ENCODE measurements around the gene TFAP2B. TPM values are rescaled to one million over a fixed set of nuclear protein-coding genes. Genes with fewer than 3 reads are reported as not detected.

TFAP2B gene
- total RNA-seq, 1 experiment from 2014 or later: not detected

- Histone ChIP-seq H3K9me3 (ENCODE audit: control insufficient read depth, low read depth, low read length) (no peaks in the 10 kb centered on the region), H3K4me1 (ENCODE audit: insufficient read depth, low read length) (peaks cover 6% of the 10 kb centered on the region), H3K79me1 (ENCODE audit: insufficient read depth, low read depth, low read length, poor library complexity, severe bottlenecking) (no peaks in the 10 kb centered on the region)
Measured at GRCh38 chr6:50822078-50822476, 3.4 kb downstream of the TFAP2B start.

More at GRCh38 chr6:50822078-50822476, 3.4 kb downstream of the TFAP2B start:
- no peak overlapping the region for H2BK120ac ChIP-seq (ENCODE audit: low read depth, low read length, poor library complexity, severe bottlenecking)
- no peaks in the 10 kb centered on the region; a peak in 1 of 7 replicates for H3K36me3 Mint-ChIP-seq (ENCODE audit: insufficient read depth in 1 of 3, low read depth in 3 of 3)
- peaks cover 62 to 81% of the 10 kb centered on the region in 2 experiments for H3K4me1 Mint-ChIP-seq
- H3K27me3 ChIP-seq (ENCODE audit: insufficient read depth, low read length): peaks cover 92% of the 10 kb centered on the region
- H3K79me2 ChIP-seq (ENCODE audit: insufficient read depth, low read length): no peaks in the 10 kb centered on the region
- peaks cover 7% of the 10 kb centered on the region for H3K23me2 ChIP-seq (ENCODE audit: insufficient read length, low read depth, low read length, poor library complexity, severe bottlenecking)
- no peak overlapping the region for H3T11ph ChIP-seq (ENCODE audit: low read length)
- no peak overlapping the region for H3K18ac ChIP-seq (ENCODE audit: insufficient read length, low read depth, low read length)
- H3K4me3 Mint-ChIP-seq: peak overlapping the region in 1 of 2 experiments; percentile 6; a peak in 1 of 5 replicates
- H2BK20ac ChIP-seq (ENCODE audit: low read depth, low read length, poor library complexity, severe bottlenecking): no peak overlapping the region
- no peak overlapping the region for H3K27ac Mint-ChIP-seq
- H2BK12ac ChIP-seq (ENCODE audit: insufficient read length, low read depth, low read length): no peak overlapping the region
- H3K27ac ChIP-seq (ENCODE audit: insufficient read length, low read depth, low read length): no peak overlapping the region
- H2AK5ac ChIP-seq (ENCODE audit: insufficient read length, low read length): no peak overlapping the region
- no peak overlapping the region for H2BK15ac ChIP-seq (ENCODE audit: low read depth, low read length)
- H4K20me1 ChIP-seq (ENCODE audit: control insufficient read depth, insufficient read depth, insufficient read length): no peaks in the 10 kb centered on the region
- TF ChIP-seq, protein P1, sequence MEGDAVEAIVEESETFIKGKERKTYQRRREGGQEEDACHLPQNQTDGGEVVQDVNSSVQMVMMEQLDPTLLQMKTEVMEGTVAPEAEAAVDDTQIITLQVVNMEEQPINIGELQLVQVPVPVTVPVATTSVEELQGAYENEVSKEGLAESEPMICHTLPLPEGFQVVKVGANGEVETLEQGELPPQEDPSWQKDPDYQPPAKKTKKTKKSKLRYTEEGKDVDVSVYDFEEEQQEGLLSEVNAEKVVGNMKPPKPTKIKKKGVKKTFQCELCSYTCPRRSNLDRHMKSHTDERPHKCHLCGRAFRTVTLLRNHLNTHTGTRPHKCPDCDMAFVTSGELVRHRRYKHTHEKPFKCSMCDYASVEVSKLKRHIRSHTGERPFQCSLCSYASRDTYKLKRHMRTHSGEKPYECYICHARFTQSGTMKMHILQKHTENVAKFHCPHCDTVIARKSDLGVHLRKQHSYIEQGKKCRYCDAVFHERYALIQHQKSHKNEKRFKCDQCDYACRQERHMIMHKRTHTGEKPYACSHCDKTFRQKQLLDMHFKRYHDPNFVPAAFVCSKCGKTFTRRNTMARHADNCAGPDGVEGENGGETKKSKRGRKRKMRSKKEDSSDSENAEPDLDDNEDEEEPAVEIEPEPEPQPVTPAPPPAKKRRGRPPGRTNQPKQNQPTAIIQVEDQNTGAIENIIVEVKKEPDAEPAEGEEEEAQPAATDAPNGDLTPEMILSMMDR (conservative IDR thresholded peaks at IDR 0.05): no peak
- H3K9ac ChIP-seq (ENCODE audit: extremely low read depth, insufficient read length, low read length): no peak overlapping the region
- no peak overlapping the region for H4K91ac ChIP-seq (ENCODE audit: insufficient read length, low read depth, low read length)
- H3K4ac ChIP-seq (ENCODE audit: low read depth, low read length): no peak overlapping the region
- no peak overlapping the region for H3K4me2 ChIP-seq (ENCODE audit: insufficient read depth, insufficient read length, low read length)
- H3K9me3 Mint-ChIP-seq: peaks cover 0 to 14% of the 10 kb centered on the region in 2 experiments; a peak in 2 of 5 replicates
- peaks cover 100% of the 10 kb centered on the region for H3K27me3 Mint-ChIP-seq (ENCODE audit: low read depth)
- no peak overlapping the region for H3K14ac ChIP-seq (ENCODE audit: insufficient read depth, low read length)
- H2AFZ ChIP-seq (ENCODE audit: low read length): no peak overlapping the region
- DNase-seq: no peak
- no peak overlapping the region for H4K5ac ChIP-seq (ENCODE audit: insufficient read length, low read depth, low read length)
- H4K8ac ChIP-seq (replicated peaks; ENCODE audit: insufficient read length, low read depth, low read length): no peak overlapping the region
- H3K23ac ChIP-seq (ENCODE audit: insufficient read length, low read depth, low read length): no peak overlapping the region
- no CpG with 5 or more reads among the region's 6 CpGs for WGBS (ENCODE audit: extremely low coverage, insufficient read length, low lambda C conversion rate)
- no peak overlapping the region for H3K56ac ChIP-seq (ENCODE audit: insufficient read length, low read depth, low read length)
- H2BK5ac ChIP-seq (ENCODE audit: insufficient read length, low read length): no peak overlapping the region

Data from H9 (cell line).